CD8-positive, alpha-beta memory T cell (primary cell): ENCODE data around the gene AMN. TPM values are rescaled to one million over a fixed set of nuclear protein-coding genes. Genes with fewer than 3 reads are reported as not detected.
A peak's percentile ranks its signal among the peaks of the same experiment; 100 is the strongest.

Experiments
- CTCF ChIA-PET: fragments of 350-600 bp; sonication (Branson Sonifier 250); formaldehyde crosslinking; loops from one replicate; lab custom pipeline; 2021; ENCODE audit warnings: antibody characterized with exemption; lab: Charles Lee
- POLR2A ChIA-PET: fragments of 350-600 bp; sonication (Branson Sonifier 250); formaldehyde crosslinking; loops from one replicate; lab custom pipeline; 2021; ENCODE audit warnings: antibody characterized with exemption; lab: Charles Lee
- DNase-seq, 5 donors: peaks; one replicate each; pipeline versions ENCODE4 v3.0.0 to v3.0.0-alpha.2; 2020 to 2022; ENCODE audit warnings: mixed read lengths in 1 of 5
- H3K27ac ChIP-seq: one replicate; pipeline ENCODE4 v1.7.0; 2013; ENCODE audit warnings: low read depth, mild to moderate bottlenecking, low read length, moderate library complexity
- H3K27me3 ChIP-seq: 2 replicates; pipeline ENCODE4 v1.7.0; 2013; ENCODE audit warnings: low read length, mild to moderate bottlenecking; ENCODE audit not compliant: insufficient read depth, poor library complexity, severe bottlenecking
- H3K36me3 ChIP-seq: 2 replicates; pipeline ENCODE4 v1.7.0; 2013; ENCODE audit warnings: mild to moderate bottlenecking, low read length, moderate library complexity; ENCODE audit not compliant: insufficient read depth
- H3K4me1 ChIP-seq: 2 replicates; pipeline ENCODE4 v1.7.0; 2013; ENCODE audit warnings: mild to moderate bottlenecking, low read length, moderate library complexity; ENCODE audit not compliant: insufficient read depth
- H3K4me3 ChIP-seq: 2 replicates; pipeline ENCODE4 v1.7.0; 2013; ENCODE audit warnings: mild to moderate bottlenecking, low read length
- H3K9me3 ChIP-seq: 2 replicates; pipeline ENCODE4 v1.7.0; 2013; ENCODE audit warnings: mild to moderate bottlenecking, low read length
- H3K27ac Mint-ChIP-seq, 8 donors: one replicate each; pipeline ENCODE4 v1.8.0; 2020 to 2021; ENCODE audit warnings: mixed read lengths in 8 of 8, mild to moderate bottlenecking in 6 of 8, inconsistent platforms in 3 of 8, moderate library complexity in 3 of 8
- H3K27me3 Mint-ChIP-seq, 2 donors: one replicate each; pipeline ENCODE4 v1.8.0; 2020 to 2021; ENCODE audit warnings: mixed read lengths in 2 of 2, mild to moderate bottlenecking in 1 of 2, moderate library complexity in 1 of 2
- H3K36me3 Mint-ChIP-seq, 3 donors: one replicate each; pipeline ENCODE4 v1.8.0; 2020 to 2021; ENCODE audit warnings: mixed read lengths in 3 of 3, inconsistent platforms in 1 of 3, mild to moderate bottlenecking in 1 of 3
- H3K4me1 Mint-ChIP-seq, 3 donors: one replicate each; pipeline ENCODE4 v1.8.0; 2020 to 2021; ENCODE audit warnings: mixed read lengths in 3 of 3, inconsistent platforms in 1 of 3, mild to moderate bottlenecking in 1 of 3
- H3K4me3 Mint-ChIP-seq, 7 donors: one replicate each; pipeline ENCODE4 v1.8.0; 2020 to 2021; ENCODE audit warnings: mixed read lengths in 7 of 7, mild to moderate bottlenecking in 6 of 7, moderate library complexity in 4 of 7, inconsistent platforms in 2 of 7
- H3K9me3 Mint-ChIP-seq, 5 donors: one replicate each; pipeline ENCODE4 v1.8.0; 2020 to 2022; ENCODE audit warnings: mixed read lengths in 5 of 5, mild to moderate bottlenecking in 3 of 5, moderate library complexity in 2 of 5, inconsistent platforms in 1 of 5
- polyA plus RNA-seq: library from polyadenylated mRNA; unstranded; fragments of 300-500 nt; fragmentation: Illumina TruSeq; gene quantifications from one replicate; pipeline ENCODE4 v1.2.3, GENCODE V29; 2021
- total RNA-seq, 2 experiments: library from RNA; stranded (reverse); gene quantifications; one replicate each; pipeline ENCODE4 v1.2.3, GENCODE V29; 2021

Gene AMN
- total and polyA plus RNA-seq, 3 experiments from 2014 or later = 0.66 to 1.6 (median 0.75) TPM

- Histone ChIP-seq H3K27ac (no peak overlapping the region), H3K4me1 (no peaks in the 10 kb centered on the region), H3K9me3 (no peaks in the 10 kb centered on the region), H3K36me3 (no peaks in the 10 kb centered on the region), H3K27me3 (no peaks in the 10 kb centered on the region), H3K4me3 (no peak overlapping the region)
- POLR2A ChIA-PET = no interaction called here
- Mint-ChIP-seq H3K27me3 (no peaks in the 10 kb centered on the region), H3K9me3 (no peaks in the 10 kb centered on the region), H3K36me3 (no peaks in the 10 kb centered on the region), H3K27ac (no peak overlapping the region), H3K4me3 (no peak overlapping the region), H3K4me1 (no peaks in the 10 kb centered on the region)
- DNase-seq = no peak
- CTCF ChIA-PET = no interaction called here
Observed at GRCh38 chr14:102971836-102972606, 49.6 kb downstream of the AMN start.

DNA sequence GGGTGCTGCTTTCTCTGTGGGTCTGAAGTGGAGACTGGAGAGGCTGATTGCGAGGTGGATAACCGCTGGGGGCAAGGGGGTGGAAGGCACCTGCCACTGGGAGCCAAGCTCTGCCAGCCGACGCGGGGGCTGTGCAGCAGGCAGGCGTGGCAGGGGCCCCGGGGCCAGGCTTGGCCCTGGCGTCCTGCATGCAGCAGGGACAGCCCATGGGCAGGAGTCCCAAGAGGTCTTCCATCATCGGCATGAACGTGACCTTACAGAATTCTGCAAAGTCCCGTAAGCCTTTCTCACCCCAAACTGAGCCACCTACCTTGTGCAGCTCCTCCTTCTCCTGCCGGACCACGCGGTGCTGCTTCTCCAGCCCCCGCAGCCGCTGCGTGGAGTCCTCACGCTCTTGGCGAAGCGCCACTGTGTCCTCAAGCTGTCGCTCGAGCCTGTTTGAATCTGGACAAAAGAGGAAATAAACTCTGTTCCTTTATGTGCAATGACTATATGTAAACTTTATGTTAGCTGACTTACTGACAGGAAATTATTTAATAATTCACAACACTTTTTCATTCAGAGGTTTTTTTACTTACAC, 51.3 kb downstream of the AMN start:
- POLR2A ChIA-PET = no interaction called here
- Mint-ChIP-seq H3K4me3 (no peak overlapping the region), H3K27ac (no peak overlapping the region), H3K27me3 (peaks cover 0 to 6% of the 10 kb centered on the region in 2 donors), H3K36me3 (no peaks in the 10 kb centered on the region), H3K4me1 (no peaks in the 10 kb centered on the region), H3K9me3 (no peaks in the 10 kb centered on the region)
- Histone ChIP-seq H3K27ac (no peak overlapping the region), H3K36me3 (no peaks in the 10 kb centered on the region), H3K4me1 (no peaks in the 10 kb centered on the region), H3K27me3 (no peaks in the 10 kb centered on the region), H3K4me3 (no peak overlapping the region), H3K9me3 (no peaks in the 10 kb centered on the region)
- CTCF ChIA-PET = no interaction called here
- DNase-seq = no peak

- Mint-ChIP-seq H3K9me3 (no peaks in the 10 kb centered on the region), H3K27me3 (peaks cover 0 to 6% of the 10 kb centered on the region in 2 donors), H3K27ac (no peak overlapping the region), H3K36me3 (no peaks in the 10 kb centered on the region), H3K4me1 (no peaks in the 10 kb centered on the region), H3K4me3 (no peak overlapping the region)
- Histone ChIP-seq H3K36me3 (no peaks in the 10 kb centered on the region), H3K4me1 (no peaks in the 10 kb centered on the region), H3K9me3 (no peaks in the 10 kb centered on the region), H3K27me3 (no peaks in the 10 kb centered on the region), H3K27ac (no peak overlapping the region), H3K4me3 (no peak overlapping the region)
- DNase-seq = no peak
- ChIA-PET CTCF (no interaction called here), POLR2A (no interaction called here)
Observed at GRCh38 chr14:102975662-102976061, 53.2 kb downstream of the AMN start.

DNA sequence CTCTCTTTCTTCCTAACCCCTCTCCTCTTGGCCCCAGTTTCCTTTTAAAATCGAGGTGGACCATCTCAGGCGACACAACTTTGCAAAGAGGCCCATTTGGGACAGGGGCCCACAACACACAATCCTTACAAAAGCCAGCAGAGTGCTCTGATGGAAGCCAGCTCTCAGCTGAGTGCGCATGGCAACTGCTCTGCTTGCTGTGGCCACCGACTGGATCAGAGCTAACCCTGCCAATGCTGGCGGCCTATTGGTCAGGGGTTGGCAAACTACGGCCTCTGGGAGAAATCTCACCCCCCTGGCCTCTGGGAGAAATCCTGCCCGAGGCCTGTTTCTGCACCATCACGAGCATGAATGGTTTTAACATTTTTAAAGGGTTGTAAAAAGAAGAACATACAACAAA, 55.0 kb downstream of the AMN start:
- no peaks in the 10 kb centered on the region for H3K4me1 ChIP-seq
- ChIA-PET POLR2A (no interaction called here), CTCF (no interaction called here)
- H3K27me3 ChIP-seq = no peaks in the 10 kb centered on the region
- H3K27ac ChIP-seq = no peak overlapping the region
- Mint-ChIP-seq H3K27ac (no peak overlapping the region), H3K27me3 (peaks cover 0 to 10% of the 10 kb centered on the region in 2 donors), H3K4me3 (no peak overlapping the region), H3K36me3 (no peaks in the 10 kb centered on the region), H3K4me1 (no peaks in the 10 kb centered on the region), H3K9me3 (no peaks in the 10 kb centered on the region)
- H3K36me3 ChIP-seq = no peaks in the 10 kb centered on the region
- no peaks in the 10 kb centered on the region for H3K9me3 ChIP-seq
- H3K4me3 ChIP-seq = no peak overlapping the region
- no peak for DNase-seq

GRCh38 chr14:102979406-102979805, 56.9 kb downstream of the AMN start:
- Mint-ChIP-seq H3K27me3 (peaks cover 0 to 15% of the 10 kb centered on the region in 2 donors), H3K36me3 (no peaks in the 10 kb centered on the region), H3K9me3 (no peaks in the 10 kb centered on the region), H3K27ac (peak overlapping the region in 1 of 8 donors; percentile 11), H3K4me1 (no peaks in the 10 kb centered on the region), H3K4me3 (no peak overlapping the region)
- H3K36me3 ChIP-seq = no peaks in the 10 kb centered on the region
- H3K9me3 ChIP-seq = no peaks in the 10 kb centered on the region
- DNase-seq = no peak
- ChIA-PET CTCF (no interaction called here), POLR2A (no interaction called here)
- no peaks in the 10 kb centered on the region for H3K4me1 ChIP-seq
- H3K4me3 ChIP-seq = no peak overlapping the region
- no peak overlapping the region for H3K27ac ChIP-seq
- H3K27me3 ChIP-seq = no peaks in the 10 kb centered on the region

GRCh38 chr14:102980409-102980810, 57.9 kb downstream of the AMN start:
- ChIA-PET CTCF (no interaction called here), POLR2A (no interaction called here)
- no peak overlapping the region for H3K4me3 Mint-ChIP-seq

More at GRCh38 chr14:102980409-102980810, 57.9 kb downstream of the AMN start:
- Mint-ChIP-seq H3K27ac (no peak overlapping the region), H3K36me3 (no peaks in the 10 kb centered on the region), H3K27me3 (peaks cover 0 to 15% of the 10 kb centered on the region in 2 donors), H3K9me3 (no peaks in the 10 kb centered on the region), H3K4me1 (no peaks in the 10 kb centered on the region)
- H3K9me3 ChIP-seq = no peaks in the 10 kb centered on the region
- DNase-seq = no peak
- no peaks in the 10 kb centered on the region for H3K27me3 ChIP-seq
- no peak overlapping the region for H3K4me3 ChIP-seq
- H3K4me1 ChIP-seq = no peaks in the 10 kb centered on the region
- H3K36me3 ChIP-seq = no peaks in the 10 kb centered on the region
- H3K27ac ChIP-seq = no peak overlapping the region

Other genes starting within 250 kb of the AMN start
- 10 to 100 TPM; 61.6 to 62.0 TPM for gene TRAF3, start 145.2 kb upstream of the AMN start, total RNA-seq
- gene TRAF3, start 145.2 kb upstream of the AMN start, polyA plus RNA-seq = 16.3 TPM
- 1 to 10 TPM; 1.6 to 2.9 TPM for gene CDC42BPB, start 134.9 kb downstream of the AMN start, total RNA-seq
- 0.32 TPM for gene CDC42BPB, start 134.9 kb downstream of the AMN start, polyA plus RNA-seq
- gene LBHD2, start 161.5 kb downstream of the AMN start, total RNA-seq = not detected
- not detected for gene LBHD2, start 161.5 kb downstream of the AMN start, polyA plus RNA-seq
- gene EXOC3L4, start 172.1 kb downstream of the AMN start, total RNA-seq = not detected
- not detected for gene EXOC3L4, start 172.1 kb downstream of the AMN start, polyA plus RNA-seq
- 1 to 10 TPM in 1 of 2 experiments, under 1 TPM in 1; 0.70 to 1.4 TPM for gene TNFAIP2, start 200.8 kb downstream of the AMN start, total RNA-seq
- not detected for gene TNFAIP2, start 200.8 kb downstream of the AMN start, polyA plus RNA-seq